Kidney glomerular epithelial cell (primary cell): ENCODE results near the gene SEPTIN1.

Experiments
- DNase-seq: peaks from one replicate; lab custom pipeline; 2025; lab: John Stamatoyannopoulos, UW

SEPTIN1 gene

DNA sequence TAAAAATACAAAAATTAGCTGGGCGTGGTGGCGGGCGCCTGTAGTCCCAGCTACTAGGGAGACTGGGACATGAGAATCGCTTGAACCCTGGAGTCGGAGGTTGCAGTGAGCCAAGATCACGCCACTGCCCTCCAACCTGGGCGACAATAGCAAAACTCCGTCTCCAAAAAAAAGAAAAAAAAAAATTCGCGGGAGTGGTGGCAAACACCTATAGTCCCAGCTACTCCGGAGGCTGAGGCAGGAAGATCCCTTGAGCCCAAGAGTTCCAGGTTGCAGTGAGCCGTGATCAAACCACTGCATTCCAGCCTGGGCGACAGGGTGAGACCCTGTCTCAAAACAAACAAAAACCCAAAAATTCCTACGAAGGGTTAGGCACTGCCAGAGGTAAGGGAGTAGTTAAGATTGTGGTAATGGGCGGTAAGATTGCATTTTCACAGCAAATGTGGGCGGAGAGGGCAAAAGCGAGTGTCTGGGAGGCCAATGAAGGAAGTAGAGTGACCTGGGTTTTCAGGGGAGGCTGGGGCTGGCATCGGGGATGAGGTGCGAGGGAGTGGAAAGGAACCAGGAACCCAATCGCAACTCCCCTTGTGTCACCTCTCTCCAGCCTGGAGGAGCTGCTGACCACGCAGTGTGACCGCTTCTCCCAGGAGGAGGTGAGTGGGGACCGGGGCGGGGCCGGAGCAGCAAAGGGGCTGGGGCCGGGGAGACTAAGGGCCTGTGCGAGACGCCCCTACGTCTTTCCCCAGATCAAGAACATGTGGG lies 5.1 kb downstream of the SEPTIN1 start:
- DNase-seq: no peak

DNA sequence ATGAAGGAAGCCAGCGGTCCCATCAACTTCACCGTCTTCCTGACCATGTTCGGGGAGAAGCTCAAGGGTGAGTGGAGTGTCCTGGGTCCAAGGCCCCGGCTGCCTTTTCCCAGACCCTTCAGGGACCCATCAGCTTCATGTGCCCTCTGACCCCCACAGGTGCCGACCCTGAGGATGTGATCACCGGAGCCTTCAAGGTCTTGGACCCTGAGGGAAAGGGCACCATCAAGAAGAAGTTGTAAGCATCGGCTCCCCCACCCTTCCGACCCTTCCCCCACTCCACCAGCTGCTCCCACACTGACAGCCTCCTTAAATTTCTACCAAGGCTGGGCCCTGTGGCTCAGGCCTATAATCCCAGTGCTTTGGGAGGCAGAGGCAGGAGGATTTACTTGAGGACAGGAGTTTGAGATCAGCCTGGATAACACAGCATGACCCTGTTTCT lies 5.9 kb downstream of the SEPTIN1 start:
- DNase-seq: no peak

DNA sequence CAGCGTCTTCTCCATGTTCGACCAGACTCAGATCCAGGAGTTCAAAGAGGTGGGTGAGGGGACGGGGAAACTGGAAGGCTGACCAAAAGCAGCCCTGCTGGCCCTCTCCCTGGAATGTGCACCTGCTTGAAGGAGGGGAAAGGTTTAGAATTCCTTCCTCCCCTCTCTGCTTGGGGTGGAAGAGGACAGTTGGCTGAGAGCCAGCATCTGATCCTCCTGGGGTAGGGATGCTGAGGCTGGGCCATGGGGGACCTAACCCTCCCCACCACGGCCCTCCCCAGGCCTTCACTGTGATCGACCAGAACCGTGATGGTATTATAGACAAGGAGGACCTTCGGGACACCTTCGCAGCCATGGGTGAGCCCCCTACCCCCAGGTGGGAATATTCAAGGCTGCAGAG lies 6.5 kb downstream of the SEPTIN1 start:
- DNase-seq: no peak

DNA sequence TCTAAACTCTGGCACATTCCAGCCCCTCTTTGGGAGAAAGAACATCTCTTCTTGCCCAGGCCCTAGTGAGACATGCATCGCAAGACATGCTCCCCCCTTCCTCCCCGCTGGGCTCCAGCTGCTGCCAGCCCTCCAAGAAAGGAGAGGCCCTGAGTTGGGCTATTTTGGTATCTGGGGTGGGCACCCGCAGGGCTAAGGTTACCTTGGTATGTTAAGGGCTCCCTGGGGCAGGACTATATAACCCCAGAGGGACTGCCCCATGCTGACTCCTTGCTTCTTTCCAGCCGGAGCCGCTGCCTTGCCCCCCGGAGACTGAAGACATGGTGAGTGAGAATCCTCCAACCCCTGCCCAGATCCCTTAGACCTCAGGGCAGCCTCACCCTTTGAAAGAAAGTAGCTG lies 7.8 kb downstream of the SEPTIN1 start, which contains the start of gene MYL11:
Gene MYL11 (plus strand): TSS at position 265 of the 400 bp plus-strand sequence. CDS start 56 bp downstream, at position 321.
- DNase-seq: no peak

DNA sequence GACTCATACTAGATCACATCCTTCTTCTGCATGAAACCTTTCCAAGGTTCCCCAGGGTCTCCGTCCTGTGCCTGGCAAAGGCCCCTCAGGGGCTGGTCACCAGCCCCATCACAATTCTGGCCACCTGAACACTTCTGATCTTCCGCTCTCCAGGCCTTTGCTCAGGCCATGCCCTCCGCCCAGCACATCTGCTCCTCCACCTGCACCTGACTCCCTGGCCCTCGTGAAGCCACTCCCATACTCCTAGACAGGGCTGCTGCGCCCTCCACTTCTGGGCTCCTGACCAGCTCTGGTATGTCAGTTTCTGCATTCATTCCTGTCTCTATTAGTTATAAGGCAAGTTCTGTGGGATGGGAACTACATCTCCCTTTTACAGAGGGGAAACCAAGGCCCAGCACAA lies 9.6 kb downstream of the SEPTIN1 start:
- no peak for DNase-seq

DNA sequence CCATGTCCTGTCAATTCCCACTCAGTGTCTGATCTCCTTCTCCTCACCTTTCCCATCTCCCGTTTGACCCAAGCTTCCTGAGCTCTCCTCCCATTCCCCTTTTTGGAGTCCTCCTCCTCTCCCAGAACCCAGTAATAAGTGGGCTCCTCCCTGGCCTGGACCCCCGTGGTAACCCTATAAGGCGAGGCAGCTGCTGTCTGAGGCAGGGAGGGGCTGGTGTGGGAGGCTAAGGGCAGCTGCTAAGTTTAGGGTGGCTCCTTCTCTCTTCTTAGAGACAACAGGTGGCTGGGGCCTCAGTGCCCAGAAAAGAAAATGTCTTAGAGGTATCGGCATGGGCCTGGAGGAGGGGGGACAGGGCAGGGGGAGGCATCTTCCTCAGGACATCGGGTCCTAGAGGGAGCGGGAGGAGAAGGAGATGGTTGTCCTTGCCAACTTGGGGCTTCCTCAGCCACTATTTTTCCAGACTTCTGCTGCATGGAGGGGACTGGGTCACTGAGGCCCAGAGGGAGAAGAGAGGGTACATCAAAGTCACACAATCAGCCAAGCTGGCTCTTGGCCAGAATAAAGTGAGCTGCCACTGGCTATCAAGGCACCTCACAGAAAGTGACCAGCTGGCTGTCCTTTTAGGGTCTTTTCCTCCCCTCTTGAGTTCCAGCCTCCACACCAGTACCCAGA lies 10.2 kb downstream of the SEPTIN1 start:
- DNase-seq: no peak

DNA sequence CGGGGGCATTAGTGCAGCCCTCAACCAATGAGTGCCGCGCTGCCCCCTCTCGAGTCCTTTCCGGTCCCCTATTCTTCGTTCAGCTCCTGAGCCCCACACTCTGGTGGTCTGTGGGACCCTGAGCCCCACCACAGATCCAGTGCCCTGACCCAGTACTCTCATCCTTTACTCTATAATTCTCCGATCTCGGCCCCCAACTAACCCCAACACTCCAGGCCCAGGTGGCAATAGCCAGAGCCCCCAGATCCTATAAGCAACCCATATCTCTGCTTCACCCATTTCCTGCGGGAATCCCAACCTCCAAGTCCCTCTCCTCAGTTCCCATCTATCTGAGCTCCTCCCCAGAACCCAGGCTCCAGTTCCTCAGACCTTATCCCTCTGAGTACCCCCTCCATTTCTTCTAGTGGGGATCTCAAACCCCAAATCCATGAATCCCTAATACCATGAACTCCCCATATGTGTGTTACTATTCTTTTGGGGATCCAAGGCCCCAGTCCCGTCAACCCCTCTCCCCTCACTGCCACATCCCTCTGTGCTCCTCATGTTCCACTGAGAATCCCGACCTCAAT lies 11.0 kb downstream of the SEPTIN1 start:
- DNase-seq: no peak

DNA sequence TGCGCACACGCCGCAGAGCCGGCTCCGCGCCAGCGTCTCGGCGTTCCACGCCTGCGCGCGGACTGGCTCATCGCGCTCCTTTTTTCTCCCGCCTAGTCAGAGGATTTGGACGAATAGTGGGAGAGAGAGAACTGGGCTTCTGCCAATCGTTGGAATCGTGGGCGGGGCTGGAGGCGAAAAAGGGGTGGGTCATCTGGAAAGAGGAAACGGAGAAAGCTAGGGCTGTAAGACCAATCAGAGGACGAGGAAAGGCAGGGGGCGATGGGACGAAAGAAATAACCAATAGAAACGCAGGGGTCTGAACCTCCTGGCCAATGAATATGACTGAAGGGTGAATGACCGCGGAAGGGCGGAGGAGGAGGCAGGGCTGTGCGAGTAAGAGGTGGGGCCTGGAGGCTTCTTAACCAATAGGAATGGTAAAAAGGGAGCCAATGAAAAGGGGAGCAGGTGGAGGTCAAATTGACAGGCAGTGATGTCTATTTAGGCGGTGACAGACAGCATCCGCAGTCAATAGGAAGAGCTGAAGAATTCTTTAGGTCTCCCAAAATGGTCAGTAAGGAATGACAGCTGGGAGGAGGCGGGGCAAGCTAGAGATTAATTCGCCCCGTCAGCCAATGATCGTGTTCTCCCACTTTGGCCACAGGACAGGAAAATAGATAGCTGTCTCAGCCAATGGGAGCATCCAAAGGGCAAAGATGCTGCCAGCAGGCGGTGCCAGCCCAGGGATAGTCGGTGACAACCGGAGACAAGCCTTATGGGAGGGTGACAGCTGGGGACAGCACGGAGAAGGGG lies 11.7 kb downstream of the SEPTIN1 start, which contains the start of gene TBC1D10B:
Gene TBC1D10B (minus strand): TSS at position 39 of the 792 bp plus-strand sequence. CDS start 311 bp downstream, outside the sequence.
- DNase-seq: peak; percentile 100

DNA sequence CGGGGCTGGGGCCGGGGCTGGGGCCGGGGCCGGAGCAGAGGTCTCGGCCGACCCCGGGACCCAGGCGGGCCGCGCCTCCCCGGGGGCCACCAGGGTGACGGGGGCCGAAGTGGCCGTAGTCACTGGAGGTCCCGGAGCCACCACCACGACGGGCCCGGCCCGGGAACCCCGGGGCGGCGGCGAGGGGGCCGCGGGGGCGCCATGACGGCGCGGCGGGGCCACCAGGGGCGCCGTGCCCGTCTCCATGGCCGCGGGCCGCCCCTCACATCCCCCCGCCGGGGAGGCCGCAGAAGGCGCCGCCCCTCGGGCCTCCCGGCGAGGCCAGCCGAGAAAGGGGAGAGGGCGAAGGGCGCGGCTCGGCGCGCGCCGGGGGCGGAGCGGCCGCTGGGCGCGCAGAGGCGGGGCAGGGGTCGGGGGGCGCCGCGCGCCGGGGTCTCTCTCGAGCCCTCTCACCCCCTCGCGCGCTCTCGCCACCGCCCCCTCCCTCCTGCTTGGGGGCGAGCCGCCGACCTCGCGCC lies 12.4 kb downstream of the SEPTIN1 start:
- no peak for DNase-seq

DNA sequence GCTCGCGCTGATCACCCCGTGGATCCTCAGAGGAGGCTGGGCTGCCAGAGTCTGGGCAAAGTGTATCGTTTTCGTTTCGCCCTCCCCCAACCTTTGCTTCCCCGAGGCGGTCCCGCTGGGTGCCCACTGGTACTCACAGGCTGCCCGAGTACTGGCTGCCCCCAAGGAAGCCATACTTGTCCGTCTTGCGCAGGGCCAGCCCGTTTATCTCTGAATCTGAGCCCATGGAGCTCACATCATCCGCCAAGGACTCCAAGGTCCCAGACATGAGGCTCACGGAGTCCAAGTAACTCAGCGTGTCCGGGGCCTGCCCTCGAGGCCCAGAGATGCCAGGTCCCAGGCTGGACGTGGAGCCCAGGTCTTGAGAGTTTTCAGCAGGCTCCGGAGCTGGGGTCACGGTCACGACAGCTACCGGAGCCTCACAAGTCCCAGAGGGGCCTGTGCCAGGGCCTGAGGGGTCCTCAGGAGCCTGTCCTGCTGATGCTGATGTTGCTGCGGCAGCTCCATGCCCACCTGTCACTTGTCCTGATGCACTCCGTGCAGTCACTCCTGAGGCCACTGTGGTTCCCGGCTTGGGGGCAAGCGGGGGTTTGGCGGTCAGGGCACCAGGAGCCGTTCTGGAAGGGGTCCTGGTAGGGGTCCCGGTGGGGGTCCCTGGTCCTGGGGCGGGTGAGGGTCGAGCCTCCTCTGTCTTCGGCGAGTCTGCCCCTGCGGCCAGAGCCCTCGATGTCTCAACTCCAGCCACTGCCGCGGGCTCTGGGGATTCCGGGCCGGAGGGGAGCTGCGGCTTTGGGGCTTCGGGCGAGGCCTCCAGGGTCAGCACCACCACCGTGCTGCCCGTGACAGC lies 13.0 kb downstream of the SEPTIN1 start:
- no peak for DNase-seq

DNA sequence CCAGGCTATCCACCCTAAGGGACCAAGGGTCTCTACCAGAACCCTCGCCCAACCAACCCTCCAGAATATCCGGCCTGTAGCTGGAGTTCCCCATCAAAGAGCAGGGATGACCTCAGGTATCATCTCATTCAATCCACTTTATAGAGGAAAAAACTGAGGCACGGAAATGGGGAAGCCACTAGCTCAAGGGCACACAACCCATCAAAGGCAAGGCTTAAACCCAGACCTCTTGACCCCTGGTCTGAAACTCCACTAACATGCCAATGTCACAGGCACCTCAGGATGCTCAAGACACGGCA lies 13.6 kb downstream of the SEPTIN1 start:
- no peak for DNase-seq

DNA sequence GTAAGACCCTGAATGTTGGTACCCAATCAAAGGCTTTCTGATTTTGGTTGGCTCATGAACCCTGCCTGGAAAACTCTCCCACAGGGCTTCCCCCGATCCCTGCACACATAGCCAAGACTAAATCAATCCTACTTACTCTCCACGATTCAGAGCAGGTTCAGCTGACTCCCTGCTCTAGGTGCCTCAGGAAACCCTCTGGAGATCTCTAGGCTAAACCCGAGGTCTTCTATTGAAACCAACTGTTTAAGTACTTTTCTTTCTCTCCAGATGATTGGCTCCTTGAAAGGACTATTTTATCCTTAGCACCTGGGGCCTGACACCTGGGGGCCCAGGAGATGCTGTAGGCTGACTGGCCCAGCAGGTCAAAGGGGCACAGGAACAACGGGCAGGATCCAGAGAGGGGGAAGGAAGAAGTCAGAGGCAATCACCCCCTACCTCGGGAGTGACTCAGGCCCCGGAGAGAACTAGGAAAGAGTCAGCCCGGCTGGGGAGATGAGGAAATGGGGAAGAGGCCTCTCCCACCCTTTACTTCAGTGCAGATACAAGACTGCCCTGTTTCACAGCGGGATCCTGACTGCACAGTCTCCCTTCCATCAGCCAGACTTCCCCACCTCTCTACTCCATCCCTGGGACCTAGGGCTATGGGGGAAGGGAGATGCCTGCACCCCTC lies 14.1 kb downstream of the SEPTIN1 start:
- DNase-seq: peak; percentile 19

DNA sequence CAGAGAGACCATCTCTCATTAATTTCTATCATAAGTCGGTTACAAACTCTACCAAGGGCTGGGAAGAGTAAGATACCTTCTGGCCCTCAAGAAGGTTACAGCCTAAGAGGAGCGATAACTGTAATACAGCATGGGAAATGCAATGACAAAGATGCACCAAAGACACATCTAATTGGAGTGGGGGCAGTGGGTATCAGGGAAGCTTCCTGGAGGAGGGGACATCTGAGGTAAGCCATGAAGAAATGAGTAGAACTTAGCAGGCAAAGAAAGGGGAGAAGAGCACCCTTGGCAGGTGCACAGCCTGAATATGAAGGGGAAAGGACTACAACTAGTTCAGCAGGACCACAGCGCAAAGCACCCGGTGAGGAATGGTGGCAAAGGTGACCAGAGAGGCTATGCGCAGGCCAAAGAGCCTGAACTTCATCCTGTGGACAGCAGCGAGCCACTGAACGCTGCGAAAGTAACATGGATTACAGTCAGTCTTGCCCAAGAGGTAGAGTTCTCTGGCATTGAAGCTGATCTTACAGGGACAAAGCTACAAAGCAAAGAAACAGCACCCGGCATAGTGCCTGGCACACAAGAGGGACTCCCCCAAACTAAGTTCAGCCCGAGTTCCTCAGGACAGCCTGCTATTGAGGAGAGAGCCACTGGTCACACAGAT lies 14.9 kb downstream of the SEPTIN1 start:
- no peak for DNase-seq

DNA sequence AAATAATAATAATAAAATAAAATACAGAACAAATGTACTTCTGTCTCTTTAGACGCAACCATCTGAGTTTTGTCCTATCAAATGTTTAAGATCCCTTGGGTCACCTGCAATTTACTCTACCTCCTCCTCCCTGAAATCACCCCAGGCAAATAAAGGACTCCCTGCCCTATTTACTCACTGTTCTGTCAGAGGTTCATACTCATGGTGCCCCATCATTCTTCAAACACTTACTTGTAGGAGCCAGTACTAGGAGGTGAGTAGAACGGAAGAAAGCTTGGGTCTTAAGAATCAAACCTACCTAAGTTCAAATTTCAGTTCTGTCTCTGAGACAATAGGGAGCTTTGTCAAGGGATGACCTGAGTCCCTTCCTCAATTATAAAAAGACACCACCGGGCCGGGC lies 15.8 kb downstream of the SEPTIN1 start:
- no peak for DNase-seq

DNA sequence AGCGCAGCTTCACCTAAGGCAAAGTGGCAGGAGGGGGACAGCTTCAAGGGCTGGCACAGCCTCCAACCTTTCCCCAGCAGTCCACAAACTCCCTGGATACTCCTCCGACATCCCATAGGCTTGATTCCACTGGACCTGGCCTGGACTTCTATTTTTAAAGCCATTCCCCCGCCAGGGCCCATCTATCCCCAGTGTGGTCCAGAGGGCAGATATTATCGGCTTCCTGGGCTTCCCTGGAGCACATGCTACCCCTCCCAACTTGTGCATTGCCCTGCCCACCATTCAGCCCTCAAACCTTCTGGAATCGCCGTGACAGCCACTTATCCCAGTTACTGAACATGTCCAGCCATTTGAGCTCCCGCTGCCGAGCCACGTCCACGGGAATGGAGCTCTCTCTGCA lies 17.2 kb downstream of the SEPTIN1 start:
- no peak for DNase-seq

DNA sequence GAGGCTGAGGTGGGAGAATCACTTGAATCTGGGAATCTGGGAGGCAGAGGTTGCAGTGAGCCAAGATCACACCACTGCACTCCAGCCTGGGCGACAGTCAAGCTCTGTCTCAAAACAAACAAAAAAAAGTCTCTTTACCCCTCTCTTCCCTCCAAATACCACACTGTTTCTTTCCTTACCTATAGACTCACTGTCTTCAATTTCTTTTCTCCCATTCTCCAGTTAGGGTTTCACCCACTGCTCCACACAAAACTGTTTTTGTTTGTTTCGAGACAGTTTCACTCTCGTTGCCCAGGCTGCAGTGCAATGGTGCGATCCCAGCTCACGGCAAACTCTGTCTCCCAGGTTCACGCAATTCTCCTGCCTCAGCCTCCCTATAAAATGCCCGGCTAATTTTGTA lies 21.2 kb downstream of the SEPTIN1 start:
- no peak for DNase-seq

DNA sequence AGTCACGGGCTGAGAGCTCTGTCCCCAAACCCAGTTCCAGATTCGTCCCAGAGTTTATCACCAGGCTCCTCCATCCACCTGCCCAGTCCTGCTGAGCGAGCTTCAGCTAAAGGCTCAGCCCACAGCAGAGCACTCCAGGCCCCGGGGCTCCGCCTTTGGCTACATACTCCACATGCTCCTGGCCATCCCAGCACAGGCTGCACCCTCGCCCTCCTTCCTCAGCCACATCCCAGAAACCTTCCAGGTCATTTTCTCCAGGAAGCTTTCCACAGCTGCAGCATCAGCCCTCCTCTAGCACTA lies 22.5 kb downstream of the SEPTIN1 start:
- no peak for DNase-seq

DNA sequence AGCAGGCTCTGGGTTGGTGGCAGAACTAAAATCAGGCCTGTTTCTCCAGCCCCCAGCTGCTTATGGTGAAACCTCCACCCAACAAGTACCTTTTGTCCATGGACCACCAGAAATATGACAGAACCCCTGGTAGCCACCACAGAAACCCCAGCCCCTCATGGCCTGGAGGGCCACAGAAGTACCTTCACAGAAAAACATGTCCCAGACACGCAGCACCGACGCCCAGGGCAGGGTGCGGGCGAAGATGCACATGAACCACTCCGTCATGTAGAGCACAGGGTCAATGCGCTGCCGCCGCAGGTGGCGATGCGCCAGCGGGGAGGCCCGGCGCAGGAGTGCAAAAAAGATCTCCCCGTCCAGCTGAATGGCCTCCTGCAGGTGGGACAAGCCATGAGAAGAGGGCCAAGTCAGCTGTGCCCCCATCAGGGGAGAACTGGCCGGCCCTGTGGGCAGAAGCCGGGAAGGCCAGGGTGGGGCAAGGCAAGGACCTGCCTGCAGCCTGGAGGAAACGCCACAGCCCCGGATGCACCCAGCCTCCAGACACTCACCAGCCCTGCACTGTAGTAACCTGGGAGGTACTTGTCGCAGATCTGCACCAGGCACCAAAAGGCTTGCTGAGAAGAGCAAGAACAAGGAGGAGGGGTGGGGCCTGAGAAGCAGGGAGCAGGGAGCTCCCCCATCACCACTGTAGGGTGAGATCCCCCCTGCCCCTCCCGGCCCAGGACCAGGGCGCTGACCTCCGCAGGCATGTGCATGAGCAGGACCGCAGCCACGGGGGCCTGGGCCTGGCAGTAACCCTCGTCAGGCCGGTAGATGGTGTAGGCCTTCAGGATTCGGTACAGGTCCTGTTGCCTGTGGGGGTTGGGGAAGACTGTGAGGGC lies 23.1 kb downstream of the SEPTIN1 start:
- no peak for DNase-seq

DNA sequence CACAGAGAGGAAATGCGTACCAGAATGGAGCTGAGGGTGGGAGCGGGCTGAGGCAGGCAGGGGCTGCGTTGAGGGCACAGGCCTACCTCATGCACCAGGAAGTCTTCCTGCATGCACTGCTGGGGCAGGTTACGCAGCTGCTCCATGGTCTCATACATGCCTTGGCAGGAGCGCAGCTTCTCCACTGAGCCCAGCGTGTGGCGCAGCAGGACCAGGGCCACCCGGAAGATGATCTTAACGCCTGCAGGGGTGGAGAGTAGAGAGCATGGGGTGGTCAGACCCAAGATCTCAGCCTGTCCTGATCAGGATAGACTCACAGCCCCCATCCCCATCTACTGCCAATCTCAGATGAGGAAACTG lies 23.8 kb downstream of the SEPTIN1 start:
- no peak for DNase-seq
